ENCODE data around the gene ZNF547. TPM values are rescaled to one million over a fixed set of nuclear protein-coding genes. Genes with fewer than 3 reads are reported as not detected.

ZNF547 gene
- total RNA-seq, 1 donor from 2014 or later = 9.5 TPM

- Mint-ChIP-seq H3K4me3 (ENCODE audit: unreplicated experiment) (no peak overlapping the region), H3K27ac (ENCODE audit: unreplicated experiment) (no peak overlapping the region), H3K4me1 (ENCODE audit: low read depth, unreplicated experiment) (no peaks in the 10 kb centered on the region), H3K27me3 (ENCODE audit: unreplicated experiment) (peaks cover 1% of the 10 kb centered on the region), H3K9me3 (ENCODE audit: unreplicated experiment) (no peaks in the 10 kb centered on the region), H3K36me3 (ENCODE audit: unreplicated experiment) (no peaks in the 10 kb centered on the region)
- DNase-seq = no peak
- TF ChIP-seq, protein P1, sequence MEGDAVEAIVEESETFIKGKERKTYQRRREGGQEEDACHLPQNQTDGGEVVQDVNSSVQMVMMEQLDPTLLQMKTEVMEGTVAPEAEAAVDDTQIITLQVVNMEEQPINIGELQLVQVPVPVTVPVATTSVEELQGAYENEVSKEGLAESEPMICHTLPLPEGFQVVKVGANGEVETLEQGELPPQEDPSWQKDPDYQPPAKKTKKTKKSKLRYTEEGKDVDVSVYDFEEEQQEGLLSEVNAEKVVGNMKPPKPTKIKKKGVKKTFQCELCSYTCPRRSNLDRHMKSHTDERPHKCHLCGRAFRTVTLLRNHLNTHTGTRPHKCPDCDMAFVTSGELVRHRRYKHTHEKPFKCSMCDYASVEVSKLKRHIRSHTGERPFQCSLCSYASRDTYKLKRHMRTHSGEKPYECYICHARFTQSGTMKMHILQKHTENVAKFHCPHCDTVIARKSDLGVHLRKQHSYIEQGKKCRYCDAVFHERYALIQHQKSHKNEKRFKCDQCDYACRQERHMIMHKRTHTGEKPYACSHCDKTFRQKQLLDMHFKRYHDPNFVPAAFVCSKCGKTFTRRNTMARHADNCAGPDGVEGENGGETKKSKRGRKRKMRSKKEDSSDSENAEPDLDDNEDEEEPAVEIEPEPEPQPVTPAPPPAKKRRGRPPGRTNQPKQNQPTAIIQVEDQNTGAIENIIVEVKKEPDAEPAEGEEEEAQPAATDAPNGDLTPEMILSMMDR (IDR thresholded peaks at IDR 0.05; ENCODE audit: partially characterized antibody, unreplicated experiment) = no peak
Observed at GRCh38 chr19:57334191-57334590, 29.2 kb upstream of the ZNF547 start.

GRCh38 chr19:57338877-57339276, 24.5 kb upstream of the ZNF547 start:
- no peak for DNase-seq
- Mint-ChIP-seq H3K4me3 (ENCODE audit: unreplicated experiment) (no peak overlapping the region), H3K27me3 (ENCODE audit: unreplicated experiment) (no peaks in the 10 kb centered on the region), H3K4me1 (ENCODE audit: low read depth, unreplicated experiment) (no peaks in the 10 kb centered on the region), H3K27ac (ENCODE audit: unreplicated experiment) (no peak overlapping the region), H3K36me3 (ENCODE audit: unreplicated experiment) (no peaks in the 10 kb centered on the region), H3K9me3 (ENCODE audit: unreplicated experiment) (no peaks in the 10 kb centered on the region)
- TF ChIP-seq, protein P1 (IDR thresholded peaks at IDR 0.05; ENCODE audit: partially characterized antibody, unreplicated experiment) = no peak

DNA sequence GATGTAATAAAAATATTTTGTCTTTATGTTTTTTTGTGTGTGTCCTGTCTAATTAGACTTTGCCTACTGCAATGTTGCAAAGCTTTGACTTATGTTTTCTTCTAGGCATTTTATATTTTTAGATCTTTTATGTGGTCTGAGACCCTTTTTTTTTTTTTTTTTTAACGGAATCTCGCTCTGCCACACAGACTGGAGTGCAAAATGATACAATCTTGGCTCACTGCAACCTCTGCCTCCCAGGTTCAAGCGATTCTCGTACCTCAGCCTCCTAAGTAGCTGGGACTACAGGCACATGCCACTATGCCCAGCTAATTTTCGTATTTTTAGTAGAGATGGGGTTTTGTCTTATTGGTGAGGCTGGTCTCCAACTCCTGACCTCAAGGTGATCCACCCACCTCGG, 20.8 kb upstream of the ZNF547 start:
- H3K4me3 Mint-ChIP-seq (ENCODE audit: unreplicated experiment) = no peak overlapping the region
- H3K27ac Mint-ChIP-seq (ENCODE audit: unreplicated experiment) = no peak overlapping the region
- DNase-seq = no peak
- no peaks in the 10 kb centered on the region for H3K36me3 Mint-ChIP-seq (ENCODE audit: unreplicated experiment)
- no peaks in the 10 kb centered on the region for H3K9me3 Mint-ChIP-seq (ENCODE audit: unreplicated experiment)
- H3K27me3 Mint-ChIP-seq (ENCODE audit: unreplicated experiment) = no peaks in the 10 kb centered on the region
- no peaks in the 10 kb centered on the region for H3K4me1 Mint-ChIP-seq (ENCODE audit: low read depth, unreplicated experiment)
- TF ChIP-seq, protein P1 (IDR thresholded peaks at IDR 0.05; ENCODE audit: partially characterized antibody, unreplicated experiment) = no peak

GRCh38 chr19:57348136-57348535, 15.2 kb upstream of the ZNF547 start:
- H3K36me3 Mint-ChIP-seq (ENCODE audit: unreplicated experiment) = no peaks in the 10 kb centered on the region
- DNase-seq = no peak
- no peaks in the 10 kb centered on the region for H3K27me3 Mint-ChIP-seq (ENCODE audit: unreplicated experiment)
- H3K9me3 Mint-ChIP-seq (ENCODE audit: unreplicated experiment) = peaks cover 9% of the 10 kb centered on the region
- H3K4me3 Mint-ChIP-seq (ENCODE audit: unreplicated experiment) = no peak overlapping the region
- H3K27ac Mint-ChIP-seq (ENCODE audit: unreplicated experiment) = no peak overlapping the region
- peaks cover 11% of the 10 kb centered on the region for H3K4me1 Mint-ChIP-seq (ENCODE audit: low read depth, unreplicated experiment)
- TF ChIP-seq, protein P1 (IDR thresholded peaks at IDR 0.05; ENCODE audit: partially characterized antibody, unreplicated experiment) = no peak

DNA sequence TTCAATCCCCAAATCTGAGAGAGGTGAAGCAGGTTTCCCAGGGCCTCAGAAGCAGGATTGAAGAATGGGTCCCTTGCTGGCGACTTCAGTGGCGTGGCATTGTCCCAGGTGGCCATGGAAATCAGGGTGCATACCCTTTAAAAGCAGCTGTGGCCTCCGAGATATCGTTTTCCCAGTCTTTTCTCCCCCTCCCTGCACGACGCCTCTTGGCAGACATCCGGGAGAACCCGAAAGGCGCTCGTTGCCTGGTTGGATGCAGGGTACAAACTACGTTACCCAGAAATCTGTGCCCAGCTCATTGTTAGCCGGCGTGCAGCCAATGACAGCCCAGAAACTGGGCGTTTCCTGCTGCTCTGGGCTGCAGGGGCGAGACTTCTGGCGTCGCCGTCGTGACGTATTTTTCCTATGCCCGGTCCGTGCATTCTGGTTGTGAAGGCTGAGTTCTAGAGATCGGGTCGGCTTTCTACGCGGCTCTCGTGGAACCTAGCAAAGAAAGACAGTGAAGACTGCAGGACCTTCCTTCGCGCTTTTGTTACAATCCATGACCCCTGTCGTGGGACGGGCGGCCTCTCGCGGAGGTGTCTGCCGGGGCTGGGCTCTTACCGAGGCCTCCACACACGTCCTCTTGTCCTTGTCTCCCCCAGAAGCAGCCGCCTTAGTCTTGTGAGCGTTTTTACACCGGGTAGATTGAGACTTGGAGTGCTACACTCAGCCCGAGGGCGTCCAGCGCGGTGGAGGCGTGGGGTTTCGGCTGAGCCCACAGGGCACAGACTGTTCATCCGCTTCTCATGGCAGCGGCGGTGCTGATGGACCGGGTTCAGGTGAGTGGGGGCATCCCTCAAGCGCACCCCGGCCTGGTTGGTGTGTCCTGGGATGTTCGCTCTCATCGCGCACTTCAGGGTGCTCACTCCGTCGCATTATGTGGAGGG, 12.2 kb upstream of the ZNF547 start, which contains the start of gene ZNF304:
TSS of gene ZNF304 (plus strand) at position 395 of the 929 bp plus-strand sequence. CDS start at position 789, 394 bp downstream.
- TF ChIP-seq, protein P1 (IDR thresholded peaks at IDR 0.05; ENCODE audit: partially characterized antibody, unreplicated experiment) = no peak
- H3K4me3 Mint-ChIP-seq (ENCODE audit: unreplicated experiment) = peak within 1 kb of the TSS; percentile 99
- peaks cover 3% of the 10 kb centered on the region for H3K36me3 Mint-ChIP-seq (ENCODE audit: unreplicated experiment)
- peaks cover 9% of the 10 kb centered on the region for H3K9me3 Mint-ChIP-seq (ENCODE audit: unreplicated experiment)
- peak; percentile 86 for DNase-seq
- H3K27ac Mint-ChIP-seq (ENCODE audit: unreplicated experiment) = peak within 1 kb of the TSS; percentile 92
- no peaks in the 10 kb centered on the region for H3K27me3 Mint-ChIP-seq (ENCODE audit: unreplicated experiment)
- H3K4me1 Mint-ChIP-seq (ENCODE audit: low read depth, unreplicated experiment) = peaks cover 11% of the 10 kb centered on the region

Data from glutamatergic neuron (in vitro differentiated cells).